PC-3 (cell line): ENCODE data around the gene AAR2. TPM values are rescaled to one million over a fixed set of nuclear protein-coding genes. Genes with fewer than 3 reads are reported as not detected.

Experiments
- ATAC-seq: fragments of 200-7000 bp; cut with Tn5 transposase; 2 replicates; pipeline ENCODE4 v1.9.1; 2020; ENCODE audit warnings: mild to moderate bottlenecking, moderate library complexity
- BruUV-seq: library from RNA; stranded (reverse); fragments of 400-500 nt; replicated peaks from 2 replicates; lab custom pipeline; 2021; lab: Mats Ljungman, UMichigan
- CTCF ChIA-PET: fragments of 300-600 bp; sonication (Branson Sonifier 250); formaldehyde crosslinking; loops from one replicate; lab custom pipeline; 2022; ENCODE audit warnings: antibody characterized with exemption; lab: Charles Lee
- POLR2A ChIA-PET: fragments of 300-600 bp; sonication (Branson Sonifier 250); formaldehyde crosslinking; loops from one replicate; lab custom pipeline; 2022; ENCODE audit warnings: antibody characterized with exemption; ENCODE audit not compliant: unreplicated experiment; lab: Charles Lee
- DNase-seq: peaks from one replicate; pipeline ENCODE4 v3.0.0-alpha.2; 2015
- H2AFZ ChIP-seq: fragments of 300-600 bp; sonication (generic); 2 replicates; pipeline ENCODE4 v1.6.0; 2016; ENCODE audit warnings: antibody characterized with exemption, low read length
- H3F3A ChIP-seq: fragments of 300-600 bp; sonication (generic); one replicate; pipeline ENCODE4 v1.6.0; 2017; ENCODE audit warnings: antibody characterized with exemption, low read length, control low read depth, mild to moderate bottlenecking; ENCODE audit not compliant: unreplicated experiment
- H3K27ac ChIP-seq: fragments of 300-600 bp; sonication (generic); 2 replicates; pipeline ENCODE4 v1.5.1; 2016; ENCODE audit warnings: mild to moderate bottlenecking, low read length
- H3K27me3 ChIP-seq: fragments of 300-600 bp; sonication (generic); 2 replicates; pipeline ENCODE4 v1.6.1; 2016; ENCODE audit warnings: low read length, mixed read lengths
- H3K36me3 ChIP-seq: fragments of 300-600 bp; sonication (generic); 2 replicates; pipeline ENCODE4 v1.6.1; 2016; ENCODE audit warnings: low read depth, mixed run types, low read length, mixed read lengths
- H3K4me1 ChIP-seq: fragments of 300-600 bp; sonication (generic); 2 replicates; pipeline ENCODE4 v1.5.1; 2016; ENCODE audit warnings: low read length; ENCODE audit not compliant: insufficient read depth
- H3K4me2 ChIP-seq: fragments of 300-600 bp; sonication (generic); 2 replicates; pipeline ENCODE4 v1.6.0; 2016; ENCODE audit warnings: low read length
- H3K4me3 ChIP-seq: fragments of 300-600 bp; sonication (generic); 2 replicates; pipeline ENCODE4 v1.5.1; 2016; ENCODE audit warnings: mild to moderate bottlenecking, low read length, mixed read lengths
- H3K79me2 ChIP-seq: fragments of 300-600 bp; sonication (generic); 2 replicates; pipeline ENCODE4 v1.6.1; 2017; ENCODE audit warnings: low read length, mixed read lengths
- H3K9ac ChIP-seq: fragments of 300-600 bp; sonication (generic); 2 replicates; pipeline ENCODE4 v1.6.0; 2016; ENCODE audit warnings: mild to moderate bottlenecking, low read length
- H3K9me2 ChIP-seq: fragments of 300-600 bp; sonication (generic); replicated peaks from 2 replicates; pipeline ENCODE4 v1.6.1; 2016; ENCODE audit warnings: mixed run types, low read length, mixed read lengths
- H3K9me3 ChIP-seq: fragments of 300-600 bp; sonication (generic); 2 replicates; pipeline ENCODE4 v1.6.1; 2016; ENCODE audit warnings: low read length, mixed read lengths
- H4K20me1 ChIP-seq: fragments of 300-600 bp; sonication (generic); 2 replicates; pipeline ENCODE4 v1.6.1; 2016; ENCODE audit warnings: low read length, mixed read lengths
- CTCF ChIP-seq: fragments of 300-600 bp; sonication (generic); conservative IDR thresholded peaks from 2 replicates; pipeline ENCODE4 v1.5.1; 2017; ENCODE audit warnings: antibody characterized with exemption, low read depth, mild to moderate bottlenecking, low read length
- EZH2 ChIP-seq: fragments of 300-600 bp; sonication (generic); IDR thresholded peaks from one replicate; pipeline ENCODE4 v1.6.1; 2017; ENCODE audit warnings: antibody characterized with exemption, mild to moderate bottlenecking, low read length; ENCODE audit not compliant: unreplicated experiment
- EZH2phosphoT487 ChIP-seq: fragments of 300-600 bp; sonication (generic); IDR thresholded peaks from 2 replicates; pipeline ENCODE4 v1.6.1; 2018; ENCODE audit warnings: mild to moderate bottlenecking, antibody characterized with exemption, low read length, borderline replicate concordance
- intact Hi-C: fragments of 100-400 bp; cut with micrococcal nuclease; formaldehyde crosslinking; loops from 2 replicates; pipeline ENCODE4 v1.9.0; 2023
- total RNA-seq: library from RNA; depleted of rRNA; stranded (reverse); fragments of >200 nt; gene quantifications from 2 replicates; pipeline ENCODE4 v1.2.3, GENCODE V29; 2014

AAR2 gene
- total RNA-seq, 1 experiment from 2014 or later = 41.1 TPM

GRCh38 chr20:36259177-36260061, 23.1 kb downstream of the AAR2 start:
- no peaks in the 10 kb centered on the region for H3K4me1 ChIP-seq
- POLR2A ChIA-PET = no interaction called here
- CTCF ChIA-PET = no interaction called here
- peaks cover 22% of the 10 kb centered on the region for H3K36me3 ChIP-seq
- no peak for ATAC-seq
- H3K27ac ChIP-seq = no peak overlapping the region
- TF ChIP-seq EZH2 = no peak
- TF ChIP-seq CTCF = no peak
- TF ChIP-seq EZH2phosphoT487 = no peak
- H3K4me2 ChIP-seq = no peak overlapping the region
- H2AFZ ChIP-seq = no peak overlapping the region
- DNase-seq = no peak
- H3K9me2 ChIP-seq = no peaks in the 10 kb centered on the region
- no peaks in the 10 kb centered on the region for H4K20me1 ChIP-seq
- H3K9me3 ChIP-seq = no peaks in the 10 kb centered on the region
- intact Hi-C loops = no loop called here
- no peak overlapping the region for H3K4me3 ChIP-seq
- TSS peak; percentile 6 for BruUV-seq
- H3F3A ChIP-seq = no peaks in the 10 kb centered on the region
- no peaks in the 10 kb centered on the region for H3K27me3 ChIP-seq
- H3K9ac ChIP-seq = no peak overlapping the region
- H3K79me2 ChIP-seq = no peaks in the 10 kb centered on the region

GRCh38 chr20:36260316-36260715, 24.0 kb downstream of the AAR2 start:
- H3K9me3 ChIP-seq = no peaks in the 10 kb centered on the region

More at GRCh38 chr20:36260316-36260715, 24.0 kb downstream of the AAR2 start:
- Histone ChIP-seq H3K4me3 (no peak overlapping the region), H3K4me2 (no peak overlapping the region), H3K9me2 (no peaks in the 10 kb centered on the region), H3K79me2 (no peaks in the 10 kb centered on the region), H3F3A (no peaks in the 10 kb centered on the region), H3K27ac (no peak overlapping the region), H4K20me1 (no peaks in the 10 kb centered on the region), H3K4me1 (no peaks in the 10 kb centered on the region), H3K9ac (no peak overlapping the region), H3K36me3 (peaks cover 17% of the 10 kb centered on the region), H2AFZ (no peak overlapping the region), H3K27me3 (no peaks in the 10 kb centered on the region)
- intact Hi-C loops = no loop called here
- no peak for DNase-seq
- no peak for ATAC-seq
- TF ChIP-seq EZH2 = no peak
- TF ChIP-seq EZH2phosphoT487 = no peak
- TF ChIP-seq CTCF = no peak
- ChIA-PET POLR2A (no interaction called here), CTCF (no interaction called here)
- BruUV-seq = no TSS peak
